GM18498 (cell line): Measurements from ENCODE around the gene JMJD6.
"Not testable (repeated sequence)": the region's sequence is repeated elsewhere in the genome, so short reads cannot be mapped to it uniquely, and the experiment has no call there.

ENCODE experiments used
- ATAC-seq: cut with Tn5 transposase; IDR thresholded peaks from one replicate; pipeline ENCODE4 v1.9.1; 2021; ENCODE audit warnings: mild to moderate bottlenecking, moderate library complexity; ENCODE audit not compliant: unreplicated experiment

JMJD6 gene

GRCh38 chr17:76718516-76718915 lies 7.9 kb downstream of the JMJD6 start:
- no peak for ATAC-seq

- ATAC-seq: no peak
These were observed 9.6 kb downstream of the JMJD6 start for GRCh38 chr17:76716839-76717215.

GRCh38 chr17:76716146-76716838 lies 10.1 kb downstream of the JMJD6 start:
- no peak for ATAC-seq

- ATAC-seq: no peak
These were observed 10.9 kb downstream of the JMJD6 start for GRCh38 chr17:76715496-76715830.

- ATAC-seq: no peak
These were observed 11.4 kb downstream of the JMJD6 start for GRCh38 chr17:76714822-76715495.

- no peak for ATAC-seq
These were observed 12.1 kb downstream of the JMJD6 start for GRCh38 chr17:76714336-76714735.

GRCh38 chr17:76713765-76714164 lies 12.6 kb downstream of the JMJD6 start:
- no peak for ATAC-seq

- not testable (repeated sequence) for ATAC-seq
These were observed 14.1 kb downstream of the JMJD6 start for GRCh38 chr17:76712321-76712720.

- peak; percentile 77 for ATAC-seq
These were observed 15.4 kb downstream of the JMJD6 start, which contains the start of gene MXRA7 for GRCh38 chr17:76710863-76711611. TSS of gene MXRA7 (minus strand) at chr17:76710965. CDS start at chr17:76710946, 19 bp downstream.

GRCh38 chr17:76709951-76710862 lies 16.2 kb downstream of the JMJD6 start:
- peak; percentile 40 for ATAC-seq

GRCh38 chr17:76709077-76709950 lies 17.1 kb downstream of the JMJD6 start:
- ATAC-seq: no peak

- ATAC-seq: no peak
These were observed 18.2 kb downstream of the JMJD6 start for GRCh38 chr17:76707985-76708807.

GRCh38 chr17:76706817-76707216 lies 19.6 kb downstream of the JMJD6 start:
- no peak for ATAC-seq

- no peak for ATAC-seq
These were observed 21.6 kb downstream of the JMJD6 start for GRCh38 chr17:76704805-76705204.

- ATAC-seq: no peak
These were observed 23.3 kb downstream of the JMJD6 start for GRCh38 chr17:76702941-76703637.

GRCh38 chr17:76702076-76702475 lies 24.3 kb downstream of the JMJD6 start:
- no peak for ATAC-seq

GRCh38 chr17:76701471-76701967 lies 24.9 kb downstream of the JMJD6 start:
- no peak for ATAC-seq
